ENCODE results near the gene CFAP61. TPM values are rescaled to one million over a fixed set of nuclear protein-coding genes. Genes with fewer than 3 reads are reported as not detected.

CFAP61 gene
- total RNA-seq, 1 donor from 2014 or later, result 2.6 TPM

DNA sequence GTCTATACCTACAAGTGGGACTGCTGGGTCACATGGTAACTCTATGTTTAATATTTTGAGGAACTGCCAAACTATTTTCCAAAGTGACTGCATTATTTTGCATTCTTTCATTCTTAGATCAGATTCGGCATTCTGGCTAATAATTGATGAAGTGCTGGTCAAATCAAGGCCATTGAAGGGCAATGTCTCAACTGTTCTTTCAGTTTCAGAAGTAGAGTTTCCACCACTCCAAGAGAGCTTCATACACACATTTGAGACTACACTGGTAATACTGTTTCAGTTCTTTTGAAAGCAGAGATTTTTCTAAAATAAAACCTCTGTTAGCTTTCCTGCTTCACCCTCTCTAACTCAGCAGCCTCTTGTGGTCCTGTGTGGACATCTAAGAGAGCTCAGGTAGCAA is 154.5 kb downstream of the CFAP61 start:
- no peak for DNase-seq (ENCODE audit: low spot score, unreplicated experiment)
- H3K36me3 Mint-ChIP-seq (ENCODE audit: insufficient read depth), result no peaks in the 10 kb centered on the region
- H3K9me3 Mint-ChIP-seq (ENCODE audit: low read depth), result no peaks in the 10 kb centered on the region
- TF ChIP-seq CTCF (IDR thresholded peaks at IDR 0.05; ENCODE audit: unreplicated experiment), result no peak
- H3K4me1 Mint-ChIP-seq (ENCODE audit: low read depth), result peaks cover 39% of the 10 kb centered on the region
- no peak overlapping the region for H3K27ac Mint-ChIP-seq
- no peak overlapping the region for H3K4me3 Mint-ChIP-seq (ENCODE audit: low read depth)
- peaks cover 7% of the 10 kb centered on the region for H3K27me3 Mint-ChIP-seq

DNA sequence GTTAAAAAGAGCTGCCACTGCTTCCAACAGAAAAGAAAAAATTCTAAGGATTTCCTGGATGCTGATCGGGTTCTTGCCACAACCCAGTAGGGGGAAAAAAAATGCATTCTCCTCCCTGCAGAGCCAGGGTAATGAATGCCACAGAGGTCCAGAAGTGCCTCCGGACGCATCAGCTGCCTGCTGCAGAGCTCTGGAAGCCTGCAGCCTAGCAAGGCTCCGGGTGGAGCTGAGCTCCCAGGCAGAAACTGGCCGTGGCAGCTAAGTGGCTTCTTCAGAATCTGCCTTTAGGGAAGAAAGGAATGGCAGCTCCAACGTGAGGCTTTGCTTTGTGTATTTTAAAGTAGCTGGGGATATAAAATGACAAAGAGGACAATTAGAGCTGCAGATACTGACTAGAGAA is 155.0 kb downstream of the CFAP61 start:
- TF ChIP-seq CTCF (IDR thresholded peaks at IDR 0.05; ENCODE audit: unreplicated experiment), result no peak
- no peaks in the 10 kb centered on the region for H3K36me3 Mint-ChIP-seq (ENCODE audit: insufficient read depth)
- no peaks in the 10 kb centered on the region for H3K9me3 Mint-ChIP-seq (ENCODE audit: low read depth)
- H3K27ac Mint-ChIP-seq, result no peak overlapping the region
- no peak for DNase-seq (ENCODE audit: low spot score, unreplicated experiment)
- H3K27me3 Mint-ChIP-seq, result peaks cover 7% of the 10 kb centered on the region
- peaks cover 44% of the 10 kb centered on the region for H3K4me1 Mint-ChIP-seq (ENCODE audit: low read depth)
- no peak overlapping the region for H3K4me3 Mint-ChIP-seq (ENCODE audit: low read depth)

DNA sequence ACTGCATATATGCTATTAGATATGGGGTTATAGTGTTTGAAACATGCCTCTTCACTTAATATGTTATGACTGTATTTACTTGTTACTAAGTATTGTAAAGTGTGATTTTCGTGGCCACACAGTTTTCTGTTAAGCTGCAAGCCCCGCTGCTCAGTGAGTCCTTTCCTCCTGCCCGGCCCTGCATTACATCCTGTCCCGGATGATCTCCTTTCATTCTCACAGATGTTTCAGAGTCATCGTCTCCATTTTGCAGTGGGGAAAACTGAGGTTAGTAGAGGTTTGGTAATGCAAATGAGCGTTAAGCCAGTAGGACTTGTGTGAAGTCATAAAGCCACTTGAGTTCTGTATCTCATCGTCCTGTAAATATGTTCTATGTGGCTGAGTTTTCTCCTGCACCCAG is 155.5 kb downstream of the CFAP61 start:
- TF ChIP-seq CTCF (IDR thresholded peaks at IDR 0.05; ENCODE audit: unreplicated experiment), result no peak
- Mint-ChIP-seq H3K27me3 (peaks cover 7% of the 10 kb centered on the region), H3K27ac (no peak overlapping the region), H3K4me1 (ENCODE audit: low read depth) (peaks cover 43% of the 10 kb centered on the region), H3K9me3 (ENCODE audit: low read depth) (no peaks in the 10 kb centered on the region), H3K36me3 (ENCODE audit: insufficient read depth) (no peaks in the 10 kb centered on the region), H3K4me3 (ENCODE audit: low read depth) (no peak overlapping the region)
- no peak for DNase-seq (ENCODE audit: low spot score, unreplicated experiment)

- TF ChIP-seq CTCF (IDR thresholded peaks at IDR 0.05; ENCODE audit: unreplicated experiment), result no peak
Observed at GRCh38 chr20:20209684-20210083, 157.4 kb downstream of the CFAP61 start.

GRCh38 chr20:20210327-20210726 is 158.0 kb downstream of the CFAP61 start:
- H3K27me3 Mint-ChIP-seq, result peaks cover 7% of the 10 kb centered on the region
- no peak for DNase-seq (ENCODE audit: low spot score, unreplicated experiment)
- TF ChIP-seq CTCF (IDR thresholded peaks at IDR 0.05; ENCODE audit: unreplicated experiment), result no peak
- no peaks in the 10 kb centered on the region for H3K36me3 Mint-ChIP-seq (ENCODE audit: insufficient read depth)
- peaks cover 32% of the 10 kb centered on the region for H3K4me1 Mint-ChIP-seq (ENCODE audit: low read depth)
- H3K27ac Mint-ChIP-seq, result no peak overlapping the region
- no peaks in the 10 kb centered on the region for H3K9me3 Mint-ChIP-seq (ENCODE audit: low read depth)
- no peak overlapping the region for H3K4me3 Mint-ChIP-seq (ENCODE audit: low read depth)

More at GRCh38 chr20:20209684-20210083, 157.4 kb downstream of the CFAP61 start:
- Mint-ChIP-seq H3K4me3 (ENCODE audit: low read depth) (no peak overlapping the region), H3K4me1 (ENCODE audit: low read depth) (peaks cover 35% of the 10 kb centered on the region), H3K36me3 (ENCODE audit: insufficient read depth) (no peaks in the 10 kb centered on the region), H3K27ac (no peak overlapping the region), H3K9me3 (ENCODE audit: low read depth) (no peaks in the 10 kb centered on the region), H3K27me3 (peaks cover 7% of the 10 kb centered on the region)
- no peak for DNase-seq (ENCODE audit: low spot score, unreplicated experiment)

Data from progenitor cell of endocrine pancreas (in vitro differentiated cells).